ENCODE results near the gene NKAIN4.

The NKAIN4 gene

DNA sequence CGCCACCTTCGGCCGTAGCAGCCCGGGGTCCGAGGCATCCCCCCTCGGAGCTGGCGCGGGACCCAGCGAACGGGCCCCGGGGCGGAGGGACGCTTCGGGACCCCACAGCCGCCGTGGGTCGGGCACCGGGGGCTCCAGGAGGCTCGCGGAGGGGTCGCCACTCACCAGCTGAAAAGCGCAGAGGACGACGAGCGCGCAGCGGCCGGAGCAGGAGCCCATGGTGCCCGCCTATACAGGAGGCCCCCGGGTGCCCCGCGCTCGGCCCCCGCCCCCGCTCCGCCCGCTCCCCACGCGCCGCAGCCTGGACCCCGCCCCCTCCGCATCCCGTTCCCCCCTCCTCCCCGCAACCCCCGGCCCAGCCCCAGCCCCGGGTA lies at the start of gene NKAIN4:
NKAIN4 (minus strand) TSS at position 232 of the 374 bp plus-strand sequence; CDS start at position 219, 13 bp downstream.
- no peak for DNase-seq (ENCODE audit: low read depth in 2 of 3, low spot score in 2 of 3)

DNA sequence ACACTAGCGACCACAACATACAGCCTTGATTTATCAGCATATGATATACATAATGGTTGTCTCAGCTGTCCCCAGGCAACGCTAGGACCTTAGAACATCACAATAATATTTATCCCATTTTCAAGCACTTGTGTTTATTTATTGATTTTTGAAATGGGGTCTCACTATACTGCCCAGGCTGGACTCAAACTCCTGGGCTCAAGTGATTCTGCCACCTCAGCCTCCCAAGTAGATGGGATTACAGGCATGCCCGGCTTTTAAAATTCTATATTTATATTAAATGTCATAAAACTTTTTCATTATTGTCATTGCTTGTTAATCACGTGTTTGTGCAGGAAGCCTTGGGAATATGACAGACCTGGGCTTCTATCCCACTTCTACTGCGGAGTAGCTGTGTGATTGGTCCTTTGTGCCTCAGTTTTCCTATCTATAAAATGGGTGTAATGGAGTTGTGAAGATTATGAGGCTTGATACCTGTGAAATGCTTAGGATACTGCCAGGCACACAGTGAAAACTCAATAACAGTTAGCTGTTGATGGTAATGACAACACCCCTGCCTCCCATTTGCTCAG lies 48.9 kb upstream of the NKAIN4 start:
- no peak for DNase-seq (ENCODE audit: low read depth in 2 of 3, low spot score in 2 of 3)

DNA sequence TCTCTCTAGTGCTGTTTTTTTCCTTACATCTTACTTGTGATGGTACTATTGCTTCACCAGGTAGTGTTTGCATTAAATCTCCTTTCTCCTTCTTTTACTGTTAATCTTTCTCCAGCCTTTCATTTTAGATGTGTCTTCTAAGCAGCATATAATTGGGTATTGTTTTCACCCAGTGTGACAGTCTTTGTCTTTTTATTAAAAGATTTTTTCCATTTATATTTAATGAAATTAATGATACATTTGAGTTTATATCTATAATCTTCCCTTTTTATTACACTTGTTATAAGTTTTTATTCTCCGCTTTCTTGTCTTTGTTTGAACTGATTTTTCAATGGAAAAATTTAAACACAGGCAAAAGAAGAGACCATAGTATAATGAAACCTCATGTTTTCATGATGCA lies 47.4 kb upstream of the NKAIN4 start:
- no peak for DNase-seq (ENCODE audit: low read depth in 2 of 3, low spot score in 2 of 3)

DNA sequence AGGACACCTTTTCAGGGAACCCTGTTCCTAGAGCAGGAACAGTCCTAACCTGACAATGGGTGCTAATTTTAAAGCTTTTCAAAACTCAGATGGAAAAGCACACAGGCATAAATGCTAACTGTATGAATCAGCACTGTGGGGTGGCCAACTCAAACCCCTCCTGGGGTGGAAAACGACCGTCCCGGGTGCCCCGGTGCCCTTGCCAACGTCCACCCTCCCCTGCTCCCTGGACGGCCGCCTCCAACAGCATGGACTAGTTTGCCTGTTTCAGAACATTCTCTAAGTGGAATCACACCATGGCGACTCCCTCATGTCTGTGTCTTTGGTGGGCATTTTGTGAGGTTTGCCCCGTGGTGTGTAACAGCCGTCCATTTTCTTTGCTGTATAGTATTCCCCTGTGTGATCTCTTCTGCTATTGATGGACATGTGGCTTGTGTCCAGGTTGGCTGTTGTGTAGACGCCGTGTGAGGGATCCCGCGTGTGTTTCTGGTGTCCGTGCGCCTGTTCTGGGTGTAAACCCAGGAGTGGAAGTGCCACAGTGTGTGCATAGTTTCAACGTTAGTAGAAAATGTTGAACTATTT lies 44.6 kb upstream of the NKAIN4 start:
- no peak for DNase-seq (ENCODE audit: low read depth in 2 of 3, low spot score in 2 of 3)

DNA sequence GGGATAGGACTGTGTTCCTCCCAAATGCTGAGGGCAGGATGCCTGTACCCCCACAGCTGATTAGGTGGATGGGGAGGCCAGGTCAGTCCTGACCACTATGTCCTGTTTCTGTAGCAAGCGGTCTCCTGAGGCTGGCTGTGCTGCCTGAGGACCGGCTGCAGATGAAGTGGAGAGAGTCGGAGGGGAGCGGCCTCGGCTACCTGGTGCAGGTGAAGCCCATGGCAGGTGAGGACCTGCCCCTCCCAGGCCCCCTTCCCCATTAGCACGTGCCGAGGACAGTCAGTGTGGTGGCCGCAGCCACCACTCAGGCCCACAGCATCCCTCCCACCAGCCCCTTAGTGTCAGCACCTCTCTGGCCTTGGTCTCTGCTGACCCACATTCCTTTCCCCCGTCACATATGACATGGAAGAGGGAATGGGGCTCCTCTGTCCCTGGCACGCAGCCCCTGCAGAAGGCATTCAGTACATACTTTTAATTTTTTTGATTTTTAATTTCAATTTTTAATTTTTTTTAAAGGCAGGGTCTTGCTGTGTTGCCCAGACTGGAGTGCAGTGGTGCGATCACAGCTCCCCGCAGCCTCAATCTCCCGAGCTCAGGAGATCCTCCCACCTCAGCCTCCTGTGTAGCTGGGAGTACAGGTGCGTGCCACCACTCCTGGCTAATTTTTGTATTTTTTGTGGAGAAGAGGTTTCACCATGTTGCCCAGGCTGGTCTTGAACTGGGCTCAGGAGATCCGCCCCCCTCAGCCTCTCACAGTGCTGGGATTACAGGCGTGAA lies 43.7 kb upstream of the NKAIN4 start:
- DNase-seq (ENCODE audit: low read depth in 2 of 3, low spot score in 2 of 3): no peak

DNA sequence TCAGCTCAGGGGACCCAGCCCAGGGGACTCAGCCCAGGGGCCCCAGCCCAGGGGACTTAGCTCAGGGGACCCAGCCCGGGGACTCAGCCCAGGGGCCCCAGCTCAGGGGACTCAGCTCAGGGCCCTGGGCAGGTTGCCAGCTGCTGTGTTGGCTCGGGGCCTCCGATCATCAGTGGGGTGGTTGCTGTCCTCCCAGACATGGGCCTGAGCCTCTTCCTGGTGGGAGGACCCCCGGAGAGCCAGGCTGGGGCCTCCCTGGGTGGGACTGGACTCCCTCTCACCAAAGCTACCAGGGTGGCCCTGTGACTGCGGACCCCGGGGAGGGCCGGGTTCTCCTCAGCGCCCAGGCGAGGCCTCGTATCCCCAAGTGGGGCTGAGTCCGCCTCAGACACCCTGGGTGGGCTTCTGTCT lies 43.1 kb upstream of the NKAIN4 start:
- DNase-seq (ENCODE audit: low read depth in 2 of 3, low spot score in 2 of 3): no peak

DNA sequence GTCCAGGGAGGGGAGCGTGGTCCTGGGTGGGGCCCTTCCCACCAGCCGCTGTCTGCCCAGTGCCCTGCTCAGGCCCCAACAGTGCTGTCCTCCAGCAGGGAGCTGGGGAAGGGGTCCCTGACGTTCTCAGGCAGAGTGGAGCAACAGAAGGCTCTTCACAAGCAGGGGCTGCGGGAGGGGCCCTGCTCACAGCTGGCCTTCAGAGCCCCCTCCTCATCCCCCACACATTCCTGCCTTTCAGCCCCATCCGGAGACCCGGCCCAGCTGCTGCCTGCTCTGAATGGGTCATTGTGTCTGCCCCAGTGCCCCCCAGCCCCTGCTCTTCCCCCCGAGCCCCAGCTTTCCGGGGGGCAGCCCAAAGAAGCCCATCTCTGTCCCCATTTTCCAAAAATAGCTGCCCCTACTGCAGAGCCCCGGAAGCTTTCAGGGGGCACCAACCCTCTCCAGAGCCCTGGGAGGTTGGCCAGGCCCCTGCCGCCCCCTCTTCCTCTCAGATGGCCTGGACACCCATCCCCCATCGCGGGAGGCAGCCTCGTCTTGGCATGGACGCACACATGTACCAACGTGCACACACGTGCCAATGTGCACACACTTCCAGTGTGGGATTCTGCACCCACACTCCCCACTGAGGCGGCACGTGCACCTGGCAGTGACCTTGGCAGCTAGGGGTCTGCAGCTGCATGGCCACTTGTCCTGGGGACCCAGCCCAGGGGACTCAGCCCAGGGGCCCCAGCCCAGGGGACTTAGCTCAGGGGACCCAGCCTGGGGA lies 42.5 kb upstream of the NKAIN4 start:
- DNase-seq (ENCODE audit: low read depth in 2 of 3, low spot score in 2 of 3): no peak

DNA sequence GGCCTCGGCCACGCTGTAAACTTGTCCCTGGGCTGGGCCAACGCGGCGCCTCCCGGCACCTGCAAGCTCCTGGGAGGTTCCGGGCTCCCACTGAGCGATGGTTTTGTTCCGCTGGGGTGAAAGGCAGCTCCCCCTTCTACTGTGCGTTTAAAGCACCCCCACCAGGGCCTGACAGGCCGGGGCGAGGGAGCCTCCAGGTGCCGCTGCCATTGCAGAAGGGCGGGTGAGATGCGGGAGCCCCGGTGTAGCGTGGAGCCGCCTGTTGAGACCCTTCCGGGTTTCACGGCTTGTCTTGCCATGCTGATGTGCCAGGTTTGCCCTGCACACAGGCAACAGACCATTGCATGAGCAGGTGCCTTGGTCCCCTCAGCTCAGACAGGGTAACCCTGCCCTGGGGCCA lies 41.6 kb upstream of the NKAIN4 start:
- no peak for DNase-seq (ENCODE audit: low read depth in 2 of 3, low spot score in 2 of 3)

DNA sequence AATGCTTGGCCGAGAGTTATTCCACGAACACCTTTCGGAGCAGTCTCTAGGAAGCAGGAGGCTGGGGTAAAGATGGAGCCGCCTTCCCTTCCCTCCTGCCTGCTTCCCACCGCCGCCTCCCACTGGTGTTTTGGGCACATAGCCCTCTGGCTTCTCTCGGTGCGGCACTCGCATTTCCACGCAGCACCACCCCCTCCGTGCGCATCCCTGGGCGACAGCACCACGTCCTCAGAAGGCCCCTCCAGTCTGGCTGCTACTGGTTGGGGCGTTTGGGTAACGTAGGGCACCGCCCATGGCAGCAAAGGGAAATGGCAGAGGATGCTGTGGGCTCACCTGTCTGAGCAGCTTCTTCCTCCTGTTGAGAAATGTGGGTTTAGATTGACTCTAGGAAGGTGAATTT lies 41.2 kb upstream of the NKAIN4 start:
- no peak for DNase-seq (ENCODE audit: low read depth in 2 of 3, low spot score in 2 of 3)

DNA sequence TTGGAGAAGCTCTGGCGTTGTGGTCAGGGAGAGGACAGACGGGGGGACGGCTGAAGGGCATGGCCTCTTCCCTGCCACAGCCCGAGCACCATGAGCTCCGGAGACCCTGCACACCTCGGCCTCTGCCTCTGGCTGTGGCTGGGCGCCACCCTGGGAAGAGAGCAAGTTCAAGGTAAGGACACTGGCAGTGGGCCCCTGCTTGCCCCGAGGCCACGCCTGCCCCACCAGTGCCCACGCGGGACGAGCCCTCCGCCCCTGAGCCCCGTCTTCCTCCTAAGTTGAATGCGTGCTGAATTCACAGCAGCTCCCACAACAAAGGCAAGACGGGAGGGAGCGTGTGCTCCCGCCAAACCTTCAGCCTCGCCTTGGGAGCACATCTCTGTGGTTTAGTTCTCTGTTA lies 40.8 kb upstream of the NKAIN4 start:
- no peak for DNase-seq (ENCODE audit: low read depth in 2 of 3, low spot score in 2 of 3)

DNA sequence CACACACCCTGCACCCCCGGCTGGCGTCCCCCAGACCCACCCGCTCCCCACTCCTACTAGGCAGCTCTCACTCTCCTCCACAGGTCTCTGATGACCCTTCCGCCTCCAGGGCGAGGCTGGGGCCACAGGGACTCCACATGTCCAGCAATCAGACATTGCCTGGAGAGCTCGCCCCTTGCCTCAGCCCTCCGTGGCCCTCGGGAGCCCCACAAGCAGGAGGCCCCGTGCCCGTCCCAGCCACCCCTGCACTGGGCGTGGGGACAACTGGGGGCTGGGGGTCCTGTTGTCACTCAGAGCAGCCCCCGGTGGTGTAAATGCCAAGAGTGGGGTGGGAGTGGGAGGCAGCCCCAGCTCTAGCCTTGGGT lies 40.3 kb upstream of the NKAIN4 start:
- no peak for DNase-seq (ENCODE audit: low read depth in 2 of 3, low spot score in 2 of 3)

DNA sequence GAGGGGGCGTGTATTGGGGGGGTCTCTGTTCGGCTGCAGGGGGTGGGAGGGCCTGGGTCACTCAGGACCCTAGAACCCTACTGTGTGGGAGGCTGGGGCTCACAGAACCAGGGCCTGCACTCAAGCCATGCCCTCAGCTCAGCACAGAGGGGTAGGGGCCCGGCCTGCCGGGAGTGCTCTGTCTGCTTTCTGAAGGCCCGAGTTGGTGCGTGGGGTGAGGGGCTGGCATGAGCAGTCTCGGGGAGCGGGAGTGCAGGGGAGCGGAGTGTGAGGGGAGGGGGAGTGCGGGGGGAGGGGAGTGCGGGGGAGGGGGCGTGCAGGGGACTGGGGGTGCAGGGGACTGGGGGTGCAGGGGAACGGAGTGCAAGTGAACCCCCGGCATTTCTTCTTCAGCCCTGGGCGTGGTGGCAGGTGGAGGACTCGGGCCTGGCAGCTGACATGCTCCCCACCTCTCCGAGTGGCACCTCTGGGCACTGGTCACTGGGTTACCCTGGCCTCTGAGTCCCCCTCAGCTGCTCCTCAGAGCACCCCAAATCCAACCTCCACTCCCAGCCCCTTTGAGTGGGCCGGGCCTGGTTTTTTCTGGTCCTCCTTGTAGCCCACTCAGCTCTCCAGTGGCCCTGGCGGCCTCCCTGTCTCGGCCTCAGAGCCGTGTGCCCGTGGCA lies 39.7 kb upstream of the NKAIN4 start:
- no peak for DNase-seq (ENCODE audit: low read depth in 2 of 3, low spot score in 2 of 3)

DNA sequence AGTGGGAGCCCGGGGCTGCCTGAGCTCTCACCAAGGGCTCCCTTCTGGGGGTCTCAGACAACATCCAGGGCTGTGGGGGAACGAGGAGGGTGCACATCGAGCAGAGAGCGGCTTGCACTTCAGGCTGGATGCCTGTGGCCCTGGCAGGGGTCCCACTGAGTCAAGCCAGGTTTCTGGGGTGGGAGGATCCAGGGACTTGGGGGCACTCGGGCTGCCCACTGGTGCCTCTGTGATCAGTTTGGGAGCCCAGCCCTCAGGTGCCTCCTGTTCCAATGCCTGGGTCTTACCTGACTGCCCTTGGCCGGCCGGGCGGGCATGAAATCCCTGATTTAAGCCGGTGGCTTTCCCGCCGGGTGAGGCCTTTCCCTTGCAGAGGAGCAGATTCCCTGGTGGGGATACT lies 39.2 kb upstream of the NKAIN4 start:
- DNase-seq (ENCODE audit: low read depth in 2 of 3, low spot score in 2 of 3): no peak

DNA sequence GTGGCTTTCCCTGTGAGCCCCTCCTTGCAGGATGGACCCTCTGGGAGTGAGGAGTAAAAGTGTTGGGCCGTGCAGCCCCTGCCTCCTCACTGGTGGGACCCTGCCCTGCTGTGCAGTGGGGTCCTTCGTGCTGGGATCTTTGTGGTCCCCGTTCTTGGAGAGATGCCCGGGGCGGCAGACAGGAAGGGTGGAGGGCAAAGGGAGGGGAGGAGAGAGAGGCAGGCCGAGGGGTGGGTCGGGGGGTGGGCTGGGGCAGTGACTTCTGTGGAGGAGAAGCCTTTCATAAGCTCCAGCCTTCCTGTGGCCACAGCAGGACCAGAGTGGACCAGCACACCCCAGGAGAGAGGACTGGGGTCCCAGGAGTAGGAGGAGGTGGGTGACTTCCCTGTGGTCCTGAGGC lies 38.6 kb upstream of the NKAIN4 start, which contains the start of gene COL20A1:
COL20A1 (plus strand) TSS at position 283 of the 400 bp plus-strand sequence. CDS start 1,922 bp downstream, outside the sequence.
- DNase-seq (ENCODE audit: low read depth in 2 of 3, low spot score in 2 of 3): no peak

DNA sequence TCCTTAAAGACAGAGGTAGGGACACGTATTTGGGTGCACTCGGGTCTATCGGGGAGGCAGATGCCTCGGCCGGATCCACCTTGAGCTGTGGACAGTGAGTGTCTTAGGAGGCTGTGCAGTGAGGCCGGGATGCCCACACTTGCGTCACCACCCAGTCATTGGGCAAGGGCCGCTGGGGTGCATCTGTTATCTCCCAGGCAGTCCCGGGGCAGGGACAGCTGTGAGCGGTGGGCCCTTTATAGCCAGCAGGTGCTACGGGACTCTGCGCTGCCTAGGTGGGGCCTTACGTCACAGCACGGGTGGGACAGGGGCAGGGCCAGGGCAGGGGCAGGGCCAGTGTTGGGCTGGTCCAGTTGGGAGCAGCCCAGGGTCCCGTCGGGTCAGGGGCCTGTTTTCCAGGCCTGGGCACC lies 38.0 kb upstream of the NKAIN4 start:
- DNase-seq (ENCODE audit: low read depth in 2 of 3, low spot score in 2 of 3): no peak

DNA sequence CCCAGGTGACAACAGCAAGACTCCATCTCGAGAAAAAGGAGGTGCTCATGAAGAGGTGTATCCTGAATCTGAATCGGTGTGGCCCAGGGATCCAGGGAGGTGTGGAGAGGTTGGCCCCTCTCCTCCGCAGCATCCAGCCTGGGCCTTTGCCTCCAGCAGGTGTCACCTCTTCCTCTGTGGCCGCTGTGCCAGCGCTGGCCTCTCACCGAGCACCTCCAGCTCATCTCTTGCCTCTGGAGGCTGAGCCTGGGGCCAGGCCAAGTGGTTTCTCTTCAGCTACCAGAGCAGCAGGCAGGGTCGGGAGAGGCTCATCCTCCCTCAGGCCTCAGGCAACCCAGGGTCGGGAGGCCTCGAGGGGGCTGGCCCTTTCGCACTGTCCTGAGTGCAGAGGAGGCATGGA lies 37.5 kb upstream of the NKAIN4 start:
- DNase-seq (ENCODE audit: low read depth in 2 of 3, low spot score in 2 of 3): no peak

DNA sequence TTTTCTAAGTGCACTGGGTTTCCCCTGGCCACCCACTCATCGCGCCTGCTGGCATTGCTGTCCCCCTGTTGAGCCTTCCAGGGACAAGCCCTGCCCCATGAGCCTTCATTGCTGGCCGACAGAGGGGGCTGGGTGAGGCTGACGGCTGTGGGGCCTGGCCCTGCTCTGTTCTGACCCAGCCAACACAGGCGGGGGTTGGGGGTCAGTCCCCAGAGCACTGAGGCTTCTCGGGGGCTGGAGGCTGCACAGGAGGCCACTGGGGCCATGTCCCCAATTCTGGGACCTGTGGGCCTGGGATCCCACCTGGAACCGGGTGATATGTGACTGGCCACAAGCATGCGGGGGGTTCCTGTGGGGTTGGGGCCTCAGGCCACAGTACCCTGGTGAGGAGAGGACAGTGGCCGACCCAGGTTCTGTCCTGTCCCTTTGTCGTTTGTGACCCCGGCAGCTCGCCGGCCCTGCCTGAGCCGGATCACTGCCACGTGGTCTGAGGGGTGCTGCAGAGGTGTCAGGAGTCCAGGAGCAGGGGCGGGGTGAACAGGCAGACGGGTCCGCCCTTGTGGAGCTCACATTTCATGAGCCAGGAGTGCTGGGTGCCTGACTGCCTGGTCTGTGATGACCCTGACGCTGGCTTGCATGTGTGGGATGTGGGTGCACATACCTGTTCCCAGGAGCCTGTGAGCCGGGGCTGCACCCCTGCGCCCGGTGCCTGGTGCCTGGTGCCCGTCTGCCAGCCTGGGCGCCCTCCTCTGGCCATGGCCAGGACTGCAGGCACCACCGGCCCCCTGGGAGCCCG lies 36.6 kb upstream of the NKAIN4 start:
- peak; percentile 44 to 64 (median 61) for DNase-seq (ENCODE audit: low read depth in 2 of 3, low spot score in 2 of 3)

DNA sequence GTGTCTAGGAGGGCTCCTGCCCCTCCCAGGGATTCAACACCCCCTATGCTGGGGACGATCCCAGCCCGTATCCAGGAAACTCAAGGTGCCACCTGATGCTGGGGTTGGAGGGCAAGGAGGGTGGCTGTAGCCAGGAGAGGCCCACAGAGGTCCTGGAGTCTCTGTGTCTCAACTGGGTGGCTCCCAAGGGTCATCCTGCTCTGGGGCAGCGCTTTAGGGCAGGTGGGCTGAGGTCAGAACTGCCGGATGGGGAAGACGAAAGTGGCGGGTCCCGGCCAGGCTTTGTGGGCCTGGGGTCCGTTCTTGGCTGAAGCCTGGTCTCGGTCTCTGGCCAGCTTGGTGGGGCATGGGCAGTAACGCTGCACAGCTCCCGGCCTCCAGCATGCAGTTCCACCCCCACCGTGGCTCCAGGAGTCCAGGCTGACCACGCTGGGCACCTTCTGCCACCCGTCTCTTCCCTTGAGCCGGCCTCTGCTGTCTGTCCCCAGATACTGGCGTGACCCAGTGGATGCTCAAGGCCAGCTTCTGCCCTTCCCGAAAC lies 35.9 kb upstream of the NKAIN4 start:
- no peak for DNase-seq (ENCODE audit: low read depth in 2 of 3, low spot score in 2 of 3)

DNA sequence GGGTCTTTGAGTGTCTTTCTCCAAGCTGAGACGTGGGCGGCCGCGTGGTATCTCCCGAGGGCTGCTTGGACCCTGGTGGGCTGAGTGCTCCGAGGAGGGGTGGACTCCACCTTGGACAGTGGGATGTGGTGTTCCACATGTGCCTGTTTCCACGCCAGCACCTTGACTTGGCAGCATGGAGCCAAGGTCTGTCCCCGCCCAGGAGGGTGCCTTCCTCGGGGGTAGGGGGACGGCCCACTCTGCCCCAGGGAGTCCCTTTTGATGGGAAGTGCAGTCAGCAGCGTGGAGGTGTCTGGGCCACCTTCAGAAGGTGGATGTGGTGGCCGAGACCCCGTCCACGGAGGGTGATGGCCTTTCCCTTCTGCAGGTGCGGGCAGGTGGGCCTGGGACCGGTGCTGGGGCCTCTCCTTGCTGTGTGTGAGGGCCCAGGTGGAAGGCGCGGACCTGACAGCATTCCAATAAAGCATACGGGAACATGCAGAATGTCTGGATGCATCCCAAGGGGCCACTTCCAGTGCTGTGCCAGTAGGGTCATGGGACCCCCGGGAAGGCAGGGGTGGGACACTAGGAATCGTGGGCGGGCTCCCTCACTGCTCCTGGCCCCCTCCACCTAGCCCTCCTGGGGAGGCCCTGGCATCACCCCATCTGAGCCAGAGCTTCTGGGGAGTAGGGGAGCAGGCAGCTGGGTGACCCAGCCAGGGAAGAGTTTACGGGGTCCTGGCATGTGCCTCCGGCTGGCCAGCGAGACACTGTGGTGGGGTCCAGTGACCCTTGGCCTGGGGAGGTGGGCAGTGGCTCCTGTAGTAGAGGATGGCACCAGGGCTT lies 35.3 kb upstream of the NKAIN4 start:
- no peak for DNase-seq (ENCODE audit: low read depth in 2 of 3, low spot score in 2 of 3)

Data from activated CD8-positive, alpha-beta memory T cell treated with anti-CD3 and anti-CD28 coated beads for 48 hours (primary cell).